H9 (cell line): ENCODE data around the gene RIMKLA. TPM values are rescaled to one million over a fixed set of nuclear protein-coding genes. Genes with fewer than 3 reads are reported as not detected.

Experiments
- DNase-seq: peaks from one replicate; pipeline ENCODE4 v3.0.0-alpha.2; 2017
- H2AFZ ChIP-seq: one replicate; pipeline ENCODE4 v1.6.1; 2013; ENCODE audit warnings: mild to moderate bottlenecking, low read length, control low read depth, moderate library complexity
- H2AK5ac ChIP-seq: 2 replicates; pipeline ENCODE4 v1.6.1; 2013; ENCODE audit warnings: low read length, control low read depth, mixed read lengths; ENCODE audit not compliant: insufficient read length
- H2BK120ac ChIP-seq: one replicate; pipeline ENCODE4 v1.6.1; 2013; ENCODE audit warnings: low read depth, mild to moderate bottlenecking, low read length, control low read depth, inconsistent platforms; ENCODE audit not compliant: poor library complexity, severe bottlenecking
- H2BK12ac ChIP-seq: 2 replicates; pipeline ENCODE4 v1.6.1; 2013; ENCODE audit warnings: low read length, control low read depth, mixed read lengths, low read depth; ENCODE audit not compliant: insufficient read length
- H2BK15ac ChIP-seq: 2 replicates; pipeline ENCODE4 v1.6.1; 2013; ENCODE audit warnings: low read depth, low read length, control low read depth
- H2BK20ac ChIP-seq: one replicate; pipeline ENCODE4 v1.6.1; 2013; ENCODE audit warnings: low read depth, mild to moderate bottlenecking, low read length, control low read depth, inconsistent platforms; ENCODE audit not compliant: poor library complexity, severe bottlenecking
- H2BK5ac ChIP-seq: 2 replicates; pipeline ENCODE4 v1.6.1; 2013; ENCODE audit warnings: low read length, control low read depth, mixed read lengths; ENCODE audit not compliant: insufficient read length
- H3K14ac ChIP-seq: 2 replicates; pipeline ENCODE4 v1.6.1; 2013; ENCODE audit warnings: low read length, control low read depth; ENCODE audit not compliant: insufficient read depth
- H3K18ac ChIP-seq: 2 replicates; pipeline ENCODE4 v1.6.1; 2013; ENCODE audit warnings: low read depth, mild to moderate bottlenecking, mixed read lengths, low read length, control low read depth; ENCODE audit not compliant: insufficient read length
- H3K23ac ChIP-seq: 2 replicates; pipeline ENCODE4 v1.6.1; 2013; ENCODE audit warnings: low read length, control low read depth, mixed read lengths, low read depth; ENCODE audit not compliant: insufficient read length
- H3K23me2 ChIP-seq: 2 replicates; pipeline ENCODE4 v1.6.1; 2013; ENCODE audit warnings: low read depth, mild to moderate bottlenecking, mixed read lengths, low read length, control low read depth; ENCODE audit not compliant: insufficient read length, poor library complexity, severe bottlenecking
- H3K27ac ChIP-seq: 2 replicates; pipeline ENCODE4 v1.5.1; 2013; ENCODE audit warnings: low read length, control low read depth, mixed read lengths, low read depth; ENCODE audit not compliant: insufficient read length
- H3K27me3 ChIP-seq: 2 replicates; pipeline ENCODE4 v1.6.1; 2013; ENCODE audit warnings: low read length, control low read depth, inconsistent platforms; ENCODE audit not compliant: insufficient read depth
- H3K4ac ChIP-seq: 2 replicates; pipeline ENCODE4 v1.6.1; 2013; ENCODE audit warnings: low read depth, mild to moderate bottlenecking, control low read depth, inconsistent platforms, low read length, moderate library complexity
- H3K4me1 ChIP-seq: 2 replicates; pipeline ENCODE4 v1.6.1; 2013; ENCODE audit warnings: low read length, control low read depth, inconsistent platforms; ENCODE audit not compliant: insufficient read depth
- H3K4me2 ChIP-seq: 2 replicates; pipeline ENCODE4 v1.6.1; 2013; ENCODE audit warnings: low read length, control low read depth, mixed read lengths; ENCODE audit not compliant: insufficient read length, insufficient read depth
- H3K56ac ChIP-seq: 2 replicates; pipeline ENCODE4 v1.6.1; 2013; ENCODE audit warnings: low read depth, mild to moderate bottlenecking, mixed read lengths, low read length, control low read depth; ENCODE audit not compliant: insufficient read length
- H3K79me1 ChIP-seq: 2 replicates; pipeline ENCODE4 v1.6.1; 2013; ENCODE audit warnings: low read depth, mild to moderate bottlenecking, moderate library complexity, low read length, control low read depth, inconsistent platforms; ENCODE audit not compliant: insufficient read depth, poor library complexity, severe bottlenecking
- H3K79me2 ChIP-seq: 2 replicates; pipeline ENCODE4 v1.6.1; 2013; ENCODE audit warnings: low read length, control low read depth, inconsistent platforms; ENCODE audit not compliant: insufficient read depth
- H3K9ac ChIP-seq: 2 replicates; pipeline ENCODE4 v1.6.1; 2013; ENCODE audit warnings: low read length, control low read depth, mixed read lengths; ENCODE audit not compliant: insufficient read length; ENCODE audit errors: extremely low read depth
- H3K9me3 ChIP-seq: one replicate; pipeline ENCODE4 v1.6.1; 2013; ENCODE audit warnings: low read depth, low read length, inconsistent platforms; ENCODE audit not compliant: control insufficient read depth
- H3T11ph ChIP-seq: one replicate; pipeline ENCODE4 v1.6.1; 2013; ENCODE audit warnings: mild to moderate bottlenecking, low read length, control low read depth, inconsistent platforms
- H4K20me1 ChIP-seq: one replicate; pipeline ENCODE4 v1.6.1; 2013; ENCODE audit not compliant: control insufficient read depth, insufficient read length, insufficient read depth
- H4K5ac ChIP-seq: 2 replicates; pipeline ENCODE4 v1.6.1; 2013; ENCODE audit warnings: low read depth, mild to moderate bottlenecking, mixed read lengths, low read length, control low read depth; ENCODE audit not compliant: insufficient read length
- H4K8ac ChIP-seq: replicated peaks from 2 replicates; pipeline ENCODE4 v1.6.1; 2013; ENCODE audit warnings: low read length, control low read depth, mixed read lengths, low read depth; ENCODE audit not compliant: insufficient read length
- H4K91ac ChIP-seq: 2 replicates; pipeline ENCODE4 v1.6.1; 2013; ENCODE audit warnings: low read depth, mild to moderate bottlenecking, moderate library complexity, mixed read lengths, low read length, control low read depth; ENCODE audit not compliant: insufficient read length
- H3K27ac Mint-ChIP-seq, 3 experiments: 2 replicates in 2 of 3; 3 replicates in 1 of 3; pipeline ENCODE4 v1.8.0; 2020 to 2021; ENCODE audit warnings: mixed read lengths in 3 of 3, mild to moderate bottlenecking in 1 of 3, moderate library complexity in 1 of 3
- H3K27me3 Mint-ChIP-seq: 2 replicates; pipeline ENCODE4 v1.8.0; 2021; ENCODE audit warnings: low read depth, mild to moderate bottlenecking, moderate library complexity, mixed read lengths
- H3K36me3 Mint-ChIP-seq, 3 experiments: 2 replicates in 2 of 3; 3 replicates in 1 of 3; pipeline ENCODE4 v1.8.0; 2020 to 2021; ENCODE audit warnings: low read depth in 3 of 3, mixed read lengths in 3 of 3; ENCODE audit not compliant: insufficient read depth in 1 of 3
- H3K4me1 Mint-ChIP-seq, 2 experiments: 2 replicates each; pipeline ENCODE4 v1.8.0; 2020; ENCODE audit warnings: mixed read lengths in 2 of 2
- H3K4me3 Mint-ChIP-seq, 2 experiments: 2 replicates in 1 of 2; 3 replicates in 1 of 2; pipeline ENCODE4 v1.8.0; 2020 to 2021; ENCODE audit warnings: mild to moderate bottlenecking in 2 of 2, mixed read lengths in 2 of 2, moderate library complexity in 1 of 2
- H3K9me3 Mint-ChIP-seq, 2 experiments: 2 replicates in 1 of 2; 3 replicates in 1 of 2; pipeline ENCODE4 v1.8.0; 2020; ENCODE audit warnings: mild to moderate bottlenecking in 2 of 2, mixed read lengths in 2 of 2, moderate library complexity in 1 of 2
- WGBS: extraction: QIAGEN DNeasy Blood & Tissue Kit; methylation state at CpG from one replicate; pipeline ENCODE4 v1.1.7; 2013; ENCODE audit warnings: missing lambda C conversion rate, low lambda C conversion rate, mixed read lengths; ENCODE audit not compliant: insufficient read length; ENCODE audit errors: extremely low coverage; 5-methylcytosine and 5-hydroxymethylcytosine counted together
- total RNA-seq: library from RNA; stranded (reverse); gene quantifications from 2 replicates; pipeline ENCODE4 v1.2.1, GENCODE V29; 2021
- TF ChIP-seq, protein P1 (sequence below): fragments of 200-600 bp; sonication (generic); conservative IDR thresholded peaks from 3 replicates; pipeline ENCODE4 v1.8.0; 2021; ENCODE audit warnings: antibody characterized with exemption, mild to moderate bottlenecking

The RIMKLA gene
- total RNA-seq, 1 experiment from 2014 or later = 4.7 TPM

DNA sequence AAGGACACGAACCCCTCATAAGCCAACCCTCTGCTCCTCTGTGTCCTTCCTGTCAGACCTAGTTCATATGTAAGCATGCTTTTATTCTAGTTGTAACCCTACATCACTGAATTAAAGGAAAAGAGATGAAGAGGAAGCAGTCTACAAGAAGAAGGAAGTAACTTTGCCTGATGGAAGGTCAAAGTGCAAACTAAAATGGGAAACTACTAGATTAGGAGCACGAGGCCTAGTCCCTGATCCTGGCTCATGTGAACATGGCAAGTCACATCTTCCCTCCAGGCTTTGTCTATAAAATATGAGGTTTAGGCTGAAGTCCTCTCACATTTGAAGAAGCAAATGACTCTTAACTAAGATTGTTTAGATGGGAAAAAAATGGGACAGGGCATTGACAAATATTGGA is 62.1 kb downstream of the RIMKLA start:
- Histone ChIP-seq H2BK120ac (no peak overlapping the region), H3K9ac (no peak overlapping the region), H3K4me2 (no peak overlapping the region), H2BK5ac (no peak overlapping the region), H3K4ac (no peak overlapping the region), H3K9me3 (no peaks in the 10 kb centered on the region), H2BK12ac (no peak overlapping the region), H4K8ac (no peak overlapping the region), H2BK15ac (no peak overlapping the region), H3K23ac (no peak overlapping the region), H4K20me1 (no peaks in the 10 kb centered on the region), H4K91ac (no peak overlapping the region), H2AK5ac (no peak overlapping the region), H3K27me3 (no peaks in the 10 kb centered on the region), H4K5ac (no peak overlapping the region), H2BK20ac (no peak overlapping the region), H3K4me1 (no peaks in the 10 kb centered on the region), H3K56ac (no peak overlapping the region), H3K27ac (no peak overlapping the region), H3K14ac (no peak overlapping the region), H2AFZ (no peak overlapping the region), H3T11ph (no peak overlapping the region), H3K79me1 (no peaks in the 10 kb centered on the region), H3K23me2 (no peaks in the 10 kb centered on the region), H3K18ac (no peak overlapping the region), H3K79me2 (no peaks in the 10 kb centered on the region)
- TF ChIP-seq, protein P1, sequence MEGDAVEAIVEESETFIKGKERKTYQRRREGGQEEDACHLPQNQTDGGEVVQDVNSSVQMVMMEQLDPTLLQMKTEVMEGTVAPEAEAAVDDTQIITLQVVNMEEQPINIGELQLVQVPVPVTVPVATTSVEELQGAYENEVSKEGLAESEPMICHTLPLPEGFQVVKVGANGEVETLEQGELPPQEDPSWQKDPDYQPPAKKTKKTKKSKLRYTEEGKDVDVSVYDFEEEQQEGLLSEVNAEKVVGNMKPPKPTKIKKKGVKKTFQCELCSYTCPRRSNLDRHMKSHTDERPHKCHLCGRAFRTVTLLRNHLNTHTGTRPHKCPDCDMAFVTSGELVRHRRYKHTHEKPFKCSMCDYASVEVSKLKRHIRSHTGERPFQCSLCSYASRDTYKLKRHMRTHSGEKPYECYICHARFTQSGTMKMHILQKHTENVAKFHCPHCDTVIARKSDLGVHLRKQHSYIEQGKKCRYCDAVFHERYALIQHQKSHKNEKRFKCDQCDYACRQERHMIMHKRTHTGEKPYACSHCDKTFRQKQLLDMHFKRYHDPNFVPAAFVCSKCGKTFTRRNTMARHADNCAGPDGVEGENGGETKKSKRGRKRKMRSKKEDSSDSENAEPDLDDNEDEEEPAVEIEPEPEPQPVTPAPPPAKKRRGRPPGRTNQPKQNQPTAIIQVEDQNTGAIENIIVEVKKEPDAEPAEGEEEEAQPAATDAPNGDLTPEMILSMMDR = no peak
- no peak overlapping the region for H3K4me3 Mint-ChIP-seq
- no CpG with 5 or more reads among the region's 2 CpGs for WGBS
- no peaks in the 10 kb centered on the region for H3K9me3 Mint-ChIP-seq
- no peak overlapping the region for H3K27ac Mint-ChIP-seq
- H3K36me3 Mint-ChIP-seq = no peaks in the 10 kb centered on the region
- H3K4me1 Mint-ChIP-seq = no peaks in the 10 kb centered on the region
- no peak for DNase-seq
- H3K27me3 Mint-ChIP-seq = no peaks in the 10 kb centered on the region; the same call in 1 of the 2 replicates
